Activated CD8-positive, alpha-beta T cell treated with anti-CD3 and anti-CD28 coated beads, Interleukin-2, amount 10 ng/mL, durations not matched to agents 7 days and 5 days (primary cell): Measurements from ENCODE around the gene CSDE1. TPM values are rescaled to one million over a fixed set of nuclear protein-coding genes. Genes with fewer than 3 reads are reported as not detected.
"Not testable (repeated sequence)": the region's sequence is repeated elsewhere in the genome, so short reads cannot be mapped to it uniquely, and the experiment has no call there.

Experiments used
- ATAC-seq: fragments of 150-1000 bp; cut with Tn5 transposase; one replicate; pipeline ENCODE4 v1.10.0; 2021; ENCODE audit warnings: moderate library complexity
- CTCF ChIA-PET: fragments of 350-600 bp; sonication (Branson Sonifier 250); formaldehyde crosslinking; loops from one replicate; lab custom pipeline; 2021; ENCODE audit warnings: antibody characterized with exemption; lab: Charles Lee
- POLR2A ChIA-PET: fragments of 350-600 bp; sonication (Branson Sonifier 250); formaldehyde crosslinking; loops from one replicate; lab custom pipeline; 2021; ENCODE audit warnings: antibody characterized with exemption; lab: Charles Lee
- DNase-seq: peaks from one replicate; pipeline ENCODE4 v3.0.0-alpha.2; 2020
- H3K27ac Mint-ChIP-seq: one replicate; pipeline ENCODE4 v1.8.0; 2021; ENCODE audit warnings: mild to moderate bottlenecking, mixed read lengths
- H3K27me3 Mint-ChIP-seq: one replicate; pipeline ENCODE4 v1.8.0; 2021; ENCODE audit warnings: low read depth, mixed read lengths
- H3K36me3 Mint-ChIP-seq: one replicate; pipeline ENCODE4 v1.8.0; 2021; ENCODE audit warnings: low read depth, mixed read lengths
- H3K4me1 Mint-ChIP-seq: one replicate; pipeline ENCODE4 v1.8.0; 2021; ENCODE audit warnings: low read depth, mixed read lengths
- H3K4me3 Mint-ChIP-seq: one replicate; pipeline ENCODE4 v1.8.0; 2021; ENCODE audit warnings: mild to moderate bottlenecking, mixed read lengths
- H3K9me3 Mint-ChIP-seq: one replicate; pipeline ENCODE4 v1.8.0; 2022; ENCODE audit warnings: mixed read lengths; ENCODE audit not compliant: insufficient read depth
- total RNA-seq, 2 experiments: library from RNA; stranded (reverse); gene quantifications; one replicate each; pipeline ENCODE4 v1.2.3, GENCODE V29; 2021

CSDE1 gene
- 100 to 1,000 TPM; 359 to 362 TPM for total RNA-seq

GRCh38 chr1:114757455-114758255, at the start of gene CSDE1:
TSS of gene CSDE1 (minus strand) at chr1:114757984. CDS start at chr1:114739890, 18,094 bp downstream.
- POLR2A ChIA-PET = interaction anchor here (0.6 to 1.6 kb wide), 11 partner anchors 8 to 827 kb away, joined by 3 to 8 read pairs (median 4); partner anchors contain the start of genes NRAS and TRIM33
- Mint-ChIP-seq H3K27ac (peak within 1 kb of the TSS; percentile 100), H3K27me3 (no peaks in the 10 kb centered on the region), H3K36me3 (peaks cover 39% of the 10 kb centered on the region), H3K9me3 (peaks cover under 1% of the 10 kb centered on the region), H3K4me1 (peaks cover 47% of the 10 kb centered on the region), H3K4me3 (peak within 1 kb of the TSS; percentile 100)
- peak; percentile 87 for ATAC-seq
- DNase-seq = peak; percentile 98
- CTCF ChIA-PET = interaction anchor here (1.2 to 1.3 kb wide), 3 partner anchors 9 to 88 kb away, joined by 3 to 5 read pairs (median 4); partner anchors contain the start of genes DENND2C and NRAS

GRCh38 chr1:114804449-114804848, 46.7 kb upstream of the CSDE1 start:
- H3K27ac Mint-ChIP-seq, H3K9me3 Mint-ChIP-seq, DNase-seq, H3K27me3 Mint-ChIP-seq, CTCF ChIA-PET, H3K36me3 Mint-ChIP-seq, H3K4me3 Mint-ChIP-seq, POLR2A ChIA-PET, ATAC-seq, H3K4me1 Mint-ChIP-seq: not testable (repeated sequence)

- DNase-seq (no peak), ATAC-seq (no peak)
- no peaks in the 10 kb centered on the region for H3K4me1 Mint-ChIP-seq
- H3K9me3 Mint-ChIP-seq = no peaks in the 10 kb centered on the region
- no peaks in the 10 kb centered on the region for H3K36me3 Mint-ChIP-seq
- H3K27ac Mint-ChIP-seq = no peak overlapping the region
- POLR2A ChIA-PET = no interaction called here
- H3K4me3 Mint-ChIP-seq = no peak overlapping the region
- peaks cover 12% of the 10 kb centered on the region for H3K27me3 Mint-ChIP-seq
- CTCF ChIA-PET = no interaction called here
Observed at GRCh38 chr1:114803001-114803400, 45.2 kb upstream of the CSDE1 start.

- no peaks in the 10 kb centered on the region for H3K4me1 Mint-ChIP-seq
- ChIA-PET POLR2A (no interaction called here), CTCF (no interaction called here)
- H3K9me3 Mint-ChIP-seq = no peaks in the 10 kb centered on the region
- DNase-seq = no peak
- peaks cover 18% of the 10 kb centered on the region for H3K27me3 Mint-ChIP-seq
- no peak overlapping the region for H3K27ac Mint-ChIP-seq
- no peak overlapping the region for H3K4me3 Mint-ChIP-seq
- ATAC-seq = no peak
- H3K36me3 Mint-ChIP-seq = no peaks in the 10 kb centered on the region
Observed at GRCh38 chr1:114794038-114794437, 36.3 kb upstream of the CSDE1 start.

GRCh38 chr1:114790581-114790980, 32.8 kb upstream of the CSDE1 start:
- H3K4me3 Mint-ChIP-seq, ATAC-seq, H3K9me3 Mint-ChIP-seq, H3K4me1 Mint-ChIP-seq, H3K27ac Mint-ChIP-seq, H3K36me3 Mint-ChIP-seq, DNase-seq, CTCF ChIA-PET, POLR2A ChIA-PET: not testable (repeated sequence)
- peaks cover 24% of the 10 kb centered on the region for H3K27me3 Mint-ChIP-seq

- DNase-seq, ATAC-seq, H3K4me1 Mint-ChIP-seq, H3K9me3 Mint-ChIP-seq, H3K36me3 Mint-ChIP-seq, H3K27ac Mint-ChIP-seq, H3K4me3 Mint-ChIP-seq, POLR2A ChIA-PET: not testable (repeated sequence)
- CTCF ChIA-PET = interaction anchor here (0.8 kb wide), 1 partner anchor 326 kb away, joined by 3 read pairs; no protein-coding TSS in a partner anchor
- H3K27me3 Mint-ChIP-seq = peaks cover 32% of the 10 kb centered on the region
Observed at GRCh38 chr1:114786440-114786839, 28.7 kb upstream of the CSDE1 start.

GRCh38 chr1:114782476-114782875, 24.7 kb upstream of the CSDE1 start:
- Mint-ChIP-seq H3K36me3 (peaks cover 19% of the 10 kb centered on the region), H3K9me3 (no peaks in the 10 kb centered on the region), H3K4me1 (peaks cover 23% of the 10 kb centered on the region), H3K27ac (no peak overlapping the region), H3K27me3 (peaks cover 21% of the 10 kb centered on the region), H3K4me3 (no peak overlapping the region)
- CTCF ChIA-PET = no interaction called here
- DNase-seq (no peak), ATAC-seq (no peak)
- POLR2A ChIA-PET = interaction anchor here (0.7 kb wide), 1 partner anchor 16 kb away, joined by 3 read pairs; no protein-coding TSS in a partner anchor

- Mint-ChIP-seq H3K36me3 (peaks cover 33% of the 10 kb centered on the region), H3K27ac (peak within 1 kb of the TSS; percentile 99), H3K4me1 (peaks cover 23% of the 10 kb centered on the region), H3K9me3 (no peaks in the 10 kb centered on the region), H3K4me3 (peak within 1 kb of the TSS; percentile 99), H3K27me3 (peaks cover 10% of the 10 kb centered on the region)
- CTCF ChIA-PET = interaction anchor here (0.7 to 0.9 kb wide), 3 partner anchors 65 to 332 kb away, joined by 3 to 4 read pairs (median 3); no protein-coding TSS in a partner anchor
- DNase-seq (peak; percentile 97), ATAC-seq (peak; percentile 99)
- POLR2A ChIA-PET = interaction anchor here (0.6 to 1.4 kb wide), 9 partner anchors 8 to 439 kb away, joined by 3 to 7 read pairs (median 3); partner anchors contain the start of genes AMPD1 and CSDE1
Observed at GRCh38 chr1:114780344-114781226, 22.8 kb upstream of the CSDE1 start, which contains the start of gene SIKE1. TSS of gene SIKE1 (minus strand) at chr1:114780685. CDS start at chr1:114780607, 78 bp downstream.

- ATAC-seq = no peak
- no peak for DNase-seq
- Mint-ChIP-seq H3K27ac (peak overlapping the region; percentile 99), H3K27me3 (peaks cover 6% of the 10 kb centered on the region), H3K4me1 (peaks cover 23% of the 10 kb centered on the region), H3K9me3 (no peaks in the 10 kb centered on the region), H3K36me3 (peaks cover 35% of the 10 kb centered on the region), H3K4me3 (peak overlapping the region; percentile 99)
- CTCF ChIA-PET = interaction anchor here (0.6 to 0.7 kb wide), 2 partner anchors 193 to 333 kb away, joined by 3 read pairs; no protein-coding TSS in a partner anchor
- POLR2A ChIA-PET = interaction anchor here (0.6 to 1.4 kb wide), 5 partner anchors 14 to 438 kb away, joined by 3 to 4 read pairs (median 3); partner anchors contain the start of genes AMPD1 and CSDE1
Observed at GRCh38 chr1:114779722-114780121, 21.9 kb upstream of the CSDE1 start.

- Mint-ChIP-seq H3K4me1 (peaks cover 23% of the 10 kb centered on the region), H3K36me3 (peaks cover 50% of the 10 kb centered on the region)
- H3K27ac Mint-ChIP-seq, H3K9me3 Mint-ChIP-seq, H3K4me3 Mint-ChIP-seq, ATAC-seq, DNase-seq, CTCF ChIA-PET, POLR2A ChIA-PET, H3K27me3 Mint-ChIP-seq: not testable (repeated sequence)
Observed at GRCh38 chr1:114776726-114777125, 18.9 kb upstream of the CSDE1 start.

GRCh38 chr1:114771992-114772391, 14.2 kb upstream of the CSDE1 start:
- Mint-ChIP-seq H3K4me3 (no peak overlapping the region), H3K4me1 (no peaks in the 10 kb centered on the region), H3K27me3 (no peaks in the 10 kb centered on the region), H3K9me3 (no peaks in the 10 kb centered on the region), H3K27ac (no peak overlapping the region), H3K36me3 (peaks cover 37% of the 10 kb centered on the region)
- POLR2A ChIA-PET = interaction anchor here (0.5 kb wide), 1 partner anchor 8 kb away, joined by 4 read pairs; the partner anchor contains the start of gene SIKE1
- DNase-seq = no peak
- no peak for ATAC-seq
- CTCF ChIA-PET = no interaction called here
